Measurements from ENCODE around the gene ANAPC5. TPM values are rescaled to one million over a fixed set of nuclear protein-coding genes. Genes with fewer than 3 reads are reported as not detected.
"Not testable (repeated sequence)": the region's sequence is repeated elsewhere in the genome, so short reads cannot be mapped to it uniquely, and the experiment has no call there.

The ANAPC5 gene
- total RNA-seq, 2 donors from 2014 or later = 107 to 130 TPM

DNA sequence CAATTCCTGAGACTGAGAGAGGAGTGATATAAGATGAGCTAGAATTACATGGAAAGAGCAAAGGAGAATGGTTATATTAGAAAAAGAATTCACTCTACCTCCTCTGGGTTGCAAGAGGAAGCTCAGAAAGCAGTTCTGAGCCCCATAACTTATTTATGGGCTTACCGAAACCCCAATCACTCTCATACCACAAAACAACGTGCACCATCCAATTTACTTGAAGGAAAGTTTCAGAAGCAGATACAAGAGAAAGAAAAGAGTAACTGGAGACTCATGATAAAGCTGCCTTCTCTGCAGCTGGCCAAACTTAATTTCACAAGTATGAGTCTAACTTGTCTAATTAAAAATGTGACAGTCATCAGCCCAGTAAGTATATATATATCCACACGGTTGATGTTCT is 28.3 kb downstream of the ANAPC5 start:
- no peaks in the 10 kb centered on the region for H3K9me3 ChIP-seq (ENCODE audit: control insufficient read depth, low read length, poor library complexity, severe bottlenecking)
- H3K27me3 Mint-ChIP-seq = no peaks in the 10 kb centered on the region

DNA sequence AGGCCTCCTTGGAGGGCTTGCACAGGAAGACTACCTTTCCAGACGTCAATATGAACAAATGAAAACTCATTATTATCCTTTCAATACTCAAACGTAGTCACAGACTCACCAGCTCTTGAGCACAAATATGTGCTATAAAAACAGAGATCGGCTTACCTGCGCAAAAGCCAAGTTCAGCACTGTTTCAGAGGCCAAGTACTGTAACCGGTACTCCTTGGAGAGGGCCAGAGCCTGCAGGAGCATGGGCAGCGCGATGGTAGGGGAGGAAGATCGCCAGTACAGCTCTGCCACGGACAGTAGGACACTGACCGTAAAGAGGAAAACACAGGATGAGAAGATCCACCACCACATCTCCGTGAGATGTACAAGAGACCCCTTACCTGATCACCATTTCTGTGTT is 34.1 kb downstream of the ANAPC5 start:
- no peak overlapping the region for H3K4me3 Mint-ChIP-seq
- H3K27ac Mint-ChIP-seq = no peak overlapping the region
- H3K9me3 ChIP-seq (ENCODE audit: control insufficient read depth, low read length, poor library complexity, severe bottlenecking) = no peaks in the 10 kb centered on the region
- H3K36me3 Mint-ChIP-seq (ENCODE audit: low read depth) = peaks cover 2% of the 10 kb centered on the region
- no peak for DNase-seq
- H3K27me3 Mint-ChIP-seq = no peaks in the 10 kb centered on the region
- peaks cover 13% of the 10 kb centered on the region for H3K4me1 Mint-ChIP-seq
- no peak for ATAC-seq

More for the DNA sequence above, 28.3 kb downstream of the ANAPC5 start:
- ATAC-seq = no peak
- Mint-ChIP-seq H3K36me3 (ENCODE audit: low read depth) (no peaks in the 10 kb centered on the region), H3K4me3 (no peak overlapping the region), H3K4me1 (peaks cover 3% of the 10 kb centered on the region), H3K27ac (peak overlapping the region; percentile 78)
- no peak for DNase-seq

DNA sequence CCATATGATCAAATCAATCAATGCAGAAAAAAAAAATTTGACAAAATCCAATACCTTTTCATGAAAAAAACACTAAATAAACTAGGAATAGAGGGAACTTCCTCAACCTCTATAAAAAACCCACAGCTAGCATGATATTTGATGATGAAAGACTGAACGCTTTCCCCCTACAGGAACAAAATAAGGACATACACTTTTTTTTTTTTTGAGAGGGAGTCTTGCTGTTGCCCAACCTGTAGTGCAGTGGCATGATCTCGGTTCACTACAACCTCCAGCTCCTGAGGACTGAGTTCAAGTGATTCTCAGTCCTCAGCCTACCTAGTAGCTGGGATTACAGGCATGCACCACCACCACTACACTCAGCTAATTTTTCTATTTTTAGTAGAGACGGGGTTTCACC is 37.8 kb downstream of the ANAPC5 start:
- H3K36me3 Mint-ChIP-seq (ENCODE audit: low read depth) = peaks cover 11% of the 10 kb centered on the region
- no peak overlapping the region for H3K4me3 Mint-ChIP-seq
- no peak for ATAC-seq
- DNase-seq = no peak
- peaks cover 19% of the 10 kb centered on the region for H3K4me1 Mint-ChIP-seq
- no peaks in the 10 kb centered on the region for H3K27me3 Mint-ChIP-seq
- peak overlapping the region; percentile 29 for H3K27ac Mint-ChIP-seq
- no peaks in the 10 kb centered on the region for H3K9me3 ChIP-seq (ENCODE audit: control insufficient read depth, low read length, poor library complexity, severe bottlenecking)

DNA sequence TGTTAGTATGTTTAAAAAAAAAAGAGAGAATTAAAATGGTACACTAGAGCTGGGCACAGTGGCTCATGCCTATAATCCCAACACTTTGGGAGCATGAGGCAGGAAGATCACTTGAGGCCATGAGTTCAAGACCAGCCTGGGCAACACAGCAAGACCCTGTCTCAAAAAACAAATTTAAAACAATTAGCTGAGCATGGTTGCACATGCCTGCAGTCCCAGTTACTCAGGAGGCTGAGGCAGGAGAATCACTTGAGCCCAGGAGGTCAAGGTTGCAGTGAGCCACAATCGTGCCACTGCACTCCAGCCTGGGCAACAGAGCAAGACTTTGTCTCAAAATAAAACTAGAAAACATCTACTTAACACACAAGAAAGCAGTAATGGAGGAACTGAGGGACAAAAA is 42.0 kb downstream of the ANAPC5 start:
- peaks cover 11% of the 10 kb centered on the region for H3K36me3 Mint-ChIP-seq (ENCODE audit: low read depth)
- H3K4me1 Mint-ChIP-seq = peaks cover 16% of the 10 kb centered on the region
- not testable (repeated sequence) for ATAC-seq; DNase-seq; H3K9me3 ChIP-seq (ENCODE audit: control insufficient read depth, low read length, poor library complexity, severe bottlenecking); H3K4me3 Mint-ChIP-seq; H3K27me3 Mint-ChIP-seq
- peak overlapping the region; percentile 24 for H3K27ac Mint-ChIP-seq

DNA sequence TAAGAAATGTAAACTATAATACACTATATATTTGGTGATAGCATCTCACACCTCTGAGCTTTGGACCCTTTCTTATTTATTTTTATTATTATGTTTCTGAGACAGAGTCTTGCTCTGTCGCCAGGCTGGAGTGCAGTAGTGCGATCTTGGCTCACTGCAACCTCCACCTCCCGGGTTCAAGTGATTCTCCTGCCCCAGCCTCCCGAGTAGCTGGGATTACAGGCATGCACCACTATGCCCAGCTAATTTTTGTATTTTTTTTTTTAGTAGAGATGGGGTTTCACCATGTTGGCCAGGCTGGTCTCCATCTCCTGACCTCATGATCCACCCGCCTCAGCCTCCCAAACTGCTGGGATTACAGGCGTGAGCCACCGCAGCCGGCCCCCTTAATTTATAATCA is 44.8 kb downstream of the ANAPC5 start:
- DNase-seq; H3K4me3 Mint-ChIP-seq; ATAC-seq; H3K27ac Mint-ChIP-seq; H3K36me3 Mint-ChIP-seq (ENCODE audit: low read depth); H3K4me1 Mint-ChIP-seq; H3K9me3 ChIP-seq (ENCODE audit: control insufficient read depth, low read length, poor library complexity, severe bottlenecking); H3K27me3 Mint-ChIP-seq: not testable (repeated sequence)

DNA sequence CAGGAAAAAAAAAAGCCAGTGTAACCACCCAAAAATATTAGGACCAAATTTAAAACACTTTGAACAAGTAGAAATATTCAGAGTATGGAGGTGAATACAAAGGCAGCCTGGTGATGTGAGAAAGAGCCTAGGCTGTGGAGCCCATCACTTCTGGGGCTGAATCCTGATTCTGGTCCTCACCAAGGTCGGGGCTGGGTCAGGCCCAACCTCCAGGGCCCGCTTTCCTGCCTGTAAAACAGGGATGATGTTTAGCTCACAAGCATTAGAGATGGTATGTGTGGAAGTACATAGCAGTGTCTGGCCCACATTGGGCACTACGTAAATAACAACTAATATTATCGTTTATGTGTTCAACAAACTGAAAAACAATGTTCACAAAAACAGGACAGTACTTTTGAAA is 47.9 kb downstream of the ANAPC5 start:
- Mint-ChIP-seq H3K4me1 (peaks cover 2% of the 10 kb centered on the region), H3K27me3 (no peaks in the 10 kb centered on the region), H3K36me3 (ENCODE audit: low read depth) (no peaks in the 10 kb centered on the region), H3K4me3 (no peak overlapping the region), H3K27ac (peak overlapping the region; percentile 37)
- no peaks in the 10 kb centered on the region for H3K9me3 ChIP-seq (ENCODE audit: control insufficient read depth, low read length, poor library complexity, severe bottlenecking)
- ATAC-seq (no peak), DNase-seq (no peak)

DNA sequence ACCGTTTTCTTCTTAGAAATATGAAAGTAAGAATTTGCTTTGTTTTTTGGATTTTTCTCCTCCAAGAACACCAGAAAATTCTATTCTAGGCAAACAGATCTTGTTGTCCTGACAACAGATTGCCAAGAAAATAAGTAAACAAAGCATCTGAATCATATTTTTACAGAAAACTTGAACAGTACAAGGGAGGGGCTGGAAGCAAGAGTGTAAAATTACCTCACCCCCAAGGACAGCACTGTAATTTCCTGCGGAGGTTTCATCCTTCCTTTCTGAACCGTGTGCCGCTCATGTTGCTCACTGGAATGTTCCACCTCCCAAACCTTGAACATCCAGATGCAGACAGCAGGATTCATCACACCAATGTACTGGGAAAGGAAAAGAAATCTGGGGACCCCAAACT is 50.3 kb downstream of the ANAPC5 start:
- no peak overlapping the region for H3K27ac Mint-ChIP-seq
- no peaks in the 10 kb centered on the region for H3K9me3 ChIP-seq (ENCODE audit: control insufficient read depth, low read length, poor library complexity, severe bottlenecking)
- H3K27me3 Mint-ChIP-seq = no peaks in the 10 kb centered on the region
- H3K36me3 Mint-ChIP-seq (ENCODE audit: low read depth) = no peaks in the 10 kb centered on the region
- ATAC-seq (no peak), DNase-seq (no peak)
- H3K4me3 Mint-ChIP-seq = no peak overlapping the region
- H3K4me1 Mint-ChIP-seq = peaks cover 3% of the 10 kb centered on the region

DNA sequence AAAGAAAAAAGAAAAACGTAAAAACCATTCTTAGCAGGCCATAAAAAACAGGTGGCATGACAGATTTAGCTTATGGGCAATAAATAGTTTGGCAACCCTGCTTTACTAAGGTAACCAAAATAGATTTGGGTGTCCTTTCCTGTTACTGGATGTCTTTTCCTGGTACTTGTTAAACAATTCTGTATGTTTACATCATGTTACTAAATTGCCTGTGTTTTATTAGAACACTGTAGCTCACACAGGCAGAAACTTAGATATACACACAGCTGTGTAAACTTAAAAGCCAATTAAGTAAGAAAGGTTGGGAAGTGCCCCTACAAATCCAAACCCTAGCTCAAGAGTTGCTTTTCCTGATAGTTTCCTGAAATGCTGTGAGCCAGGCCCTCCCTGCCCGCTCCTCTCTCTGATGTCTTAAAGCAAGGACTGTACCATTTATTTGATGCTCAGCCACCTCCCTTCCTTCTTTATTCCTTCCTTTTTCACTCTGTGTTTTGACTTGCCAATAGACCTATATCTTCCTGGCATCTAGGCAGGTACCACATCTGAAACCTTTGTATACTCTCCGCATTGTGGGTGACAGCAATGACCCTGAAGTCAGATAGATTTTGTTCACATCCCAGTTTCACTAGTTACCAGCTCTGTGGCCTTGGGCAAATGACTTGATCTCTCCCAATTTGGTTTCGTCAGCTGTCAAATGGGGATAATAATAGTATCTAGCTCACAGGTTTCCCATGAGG is 52.0 kb downstream of the ANAPC5 start:
- Mint-ChIP-seq H3K27ac (no peak overlapping the region), H3K36me3 (ENCODE audit: low read depth) (no peaks in the 10 kb centered on the region), H3K4me3 (no peak overlapping the region), H3K27me3 (no peaks in the 10 kb centered on the region), H3K4me1 (peaks cover 9% of the 10 kb centered on the region)
- no peaks in the 10 kb centered on the region for H3K9me3 ChIP-seq (ENCODE audit: control insufficient read depth, low read length, poor library complexity, severe bottlenecking)
- ATAC-seq = no peak
- DNase-seq = no peak

DNA sequence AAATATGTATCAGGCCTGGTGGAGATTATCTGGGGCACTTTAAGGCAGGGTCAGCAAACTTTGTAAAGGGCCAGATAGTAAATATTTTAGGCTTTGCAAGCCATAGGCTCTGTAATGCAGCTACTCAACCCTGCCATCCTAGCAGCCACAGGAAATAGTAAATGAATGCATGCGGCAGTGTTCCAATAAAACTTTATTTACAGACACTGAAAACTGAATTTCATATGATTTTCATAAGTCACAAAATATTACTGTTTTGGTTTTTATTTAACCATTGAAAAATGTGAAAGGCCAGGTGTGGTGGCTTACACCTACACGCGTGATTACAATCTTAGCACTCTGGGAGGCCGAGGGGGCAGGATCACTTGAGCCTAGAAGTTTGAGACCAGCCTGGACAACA is 52.5 kb downstream of the ANAPC5 start:
- Mint-ChIP-seq H3K27ac (no peak overlapping the region), H3K36me3 (ENCODE audit: low read depth) (no peaks in the 10 kb centered on the region), H3K4me3 (no peak overlapping the region), H3K4me1 (peaks cover 11% of the 10 kb centered on the region), H3K27me3 (no peaks in the 10 kb centered on the region)
- no peaks in the 10 kb centered on the region for H3K9me3 ChIP-seq (ENCODE audit: control insufficient read depth, low read length, poor library complexity, severe bottlenecking)
- no peak for DNase-seq
- no peak for ATAC-seq

DNA sequence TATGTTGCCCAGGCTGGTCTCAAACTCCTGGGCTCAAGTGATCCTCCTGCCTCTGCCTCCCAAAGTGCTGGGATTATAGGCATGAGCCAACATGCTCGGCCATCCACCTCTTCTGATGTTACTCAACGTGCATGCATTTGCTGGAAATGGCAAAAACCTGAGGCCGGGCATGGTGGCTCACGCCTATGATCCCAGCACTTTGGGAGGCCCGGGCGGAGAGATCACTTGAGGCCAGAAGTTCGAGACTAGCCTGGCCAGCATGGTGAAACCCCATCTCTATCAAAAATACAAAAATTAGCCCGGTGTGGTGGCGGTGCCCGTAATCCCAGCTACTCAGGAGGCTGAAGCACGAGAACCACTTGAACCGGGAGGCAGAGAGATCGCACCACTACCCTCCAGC is 53.8 kb downstream of the ANAPC5 start:
- not testable (repeated sequence) for ATAC-seq; H3K27me3 Mint-ChIP-seq; DNase-seq; H3K36me3 Mint-ChIP-seq (ENCODE audit: low read depth); H3K9me3 ChIP-seq (ENCODE audit: control insufficient read depth, low read length, poor library complexity, severe bottlenecking)
- H3K4me1 Mint-ChIP-seq = peaks cover 14% of the 10 kb centered on the region
- H3K4me3 Mint-ChIP-seq = peak overlapping the region; percentile 93
- H3K27ac Mint-ChIP-seq = peak overlapping the region; percentile 43

DNA sequence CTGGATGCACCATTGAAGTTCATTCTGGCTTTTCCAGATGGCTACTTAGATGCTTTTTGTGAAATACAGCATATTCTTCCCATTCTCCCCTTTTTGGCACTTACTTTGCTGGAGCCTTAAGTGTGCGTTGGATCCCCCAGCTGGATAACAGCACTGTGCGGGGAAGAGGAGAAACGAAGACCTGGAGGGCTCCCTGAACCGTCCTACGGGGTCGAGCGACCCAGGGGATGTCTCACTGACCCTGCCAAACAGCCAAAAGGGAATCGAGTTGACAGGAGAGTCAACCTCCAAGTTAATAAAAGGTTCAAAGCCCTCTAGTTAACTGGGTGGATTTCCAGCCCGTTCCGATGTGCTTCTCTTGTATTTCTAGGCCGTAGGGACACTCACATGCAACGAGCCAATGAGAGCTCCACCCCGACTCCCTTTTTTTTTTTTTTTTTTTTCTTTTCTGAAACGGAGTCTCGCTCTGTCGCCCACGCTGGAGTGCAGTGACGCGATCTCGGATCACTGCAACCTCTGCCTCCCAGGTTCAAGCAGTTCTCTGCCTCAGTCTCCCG is 54.7 kb downstream of the ANAPC5 start:
- Mint-ChIP-seq H3K4me3 (peak overlapping the region; percentile 93), H3K36me3 (ENCODE audit: low read depth) (no peaks in the 10 kb centered on the region), H3K4me1 (peaks cover 15% of the 10 kb centered on the region), H3K27ac (peak overlapping the region; percentile 43), H3K27me3 (no peaks in the 10 kb centered on the region)
- no peaks in the 10 kb centered on the region for H3K9me3 ChIP-seq (ENCODE audit: control insufficient read depth, low read length, poor library complexity, severe bottlenecking)
- ATAC-seq (no peak), DNase-seq (no peak)

DNA sequence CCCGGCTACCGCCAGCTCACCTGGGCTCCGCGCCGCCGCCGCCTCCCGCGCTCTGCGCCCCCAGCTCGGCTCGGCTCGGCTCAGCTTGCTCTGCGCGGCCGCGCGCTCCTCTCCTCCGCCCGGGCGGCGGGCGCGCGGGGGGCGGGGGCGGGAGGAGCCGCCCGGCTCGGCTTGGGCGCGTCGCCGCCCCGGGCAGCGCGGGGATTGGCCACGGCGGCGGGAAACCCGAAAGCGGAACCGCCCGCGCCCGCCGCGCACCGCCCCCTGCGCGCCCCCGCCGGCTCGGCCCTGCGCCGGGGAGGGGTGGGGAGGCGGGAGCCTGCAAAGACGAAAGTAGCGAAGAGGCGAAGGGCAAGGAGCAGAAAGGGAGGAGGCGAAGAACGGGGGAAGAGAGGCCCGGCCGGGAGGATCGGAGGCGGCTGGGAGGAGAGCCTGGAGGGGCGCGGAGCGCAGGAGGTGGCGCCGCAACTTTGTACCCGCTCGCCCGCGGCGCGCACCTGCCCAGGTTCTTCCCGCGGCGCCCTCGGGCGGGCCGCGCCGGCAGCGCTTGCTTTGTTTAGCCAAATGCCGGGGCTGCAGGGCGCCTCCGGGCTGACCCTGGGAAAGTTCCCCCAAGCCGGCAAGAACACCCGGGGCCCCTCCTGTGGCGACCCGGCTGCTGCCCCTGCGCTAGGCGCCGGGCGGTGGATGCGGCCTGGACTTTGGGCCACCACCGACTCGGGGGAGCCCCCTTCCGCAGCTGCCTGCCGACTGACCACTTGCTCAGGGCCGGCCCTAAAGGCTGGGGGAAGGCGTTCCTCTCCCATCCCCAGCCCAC is 55.4 kb downstream of the ANAPC5 start, which contains the start of gene CAMKK2:
Gene CAMKK2, minus strand, starts transcription at position 92 of the 817 bp plus-strand sequence. CDS start 22,183 bp downstream, outside the sequence.
- H3K9me3 ChIP-seq (ENCODE audit: control insufficient read depth, low read length, poor library complexity, severe bottlenecking) = no peaks in the 10 kb centered on the region
- ATAC-seq (peak; percentile 92), DNase-seq (peak; percentile 84 to 86 (median 86))
- Mint-ChIP-seq H3K4me3 (peak within 1 kb of the TSS; percentile 93), H3K36me3 (ENCODE audit: low read depth) (no peaks in the 10 kb centered on the region), H3K27me3 (no peaks in the 10 kb centered on the region), H3K4me1 (peaks cover 15% of the 10 kb centered on the region), H3K27ac (peak within 1 kb of the TSS; percentile 83)

All from T-helper 17 cell (primary cell).